DMS53 treated with DMSO at 0.1 percent for 48 hours (cell line): ENCODE data around the gene MRM1.

Experiments used
- DNase-seq: peaks from one replicate; lab custom pipeline; 2025; ENCODE audit not compliant: unreplicated experiment; lab: John Stamatoyannopoulos, UW

MRM1 gene

GRCh38 chr17:36601303-36602029, at the start of gene MRM1:
Gene MRM1, plus strand, starts transcription at chr17:36601583. Its CDS starts 228 bp downstream, at chr17:36601811.
- peak; percentile 60 for DNase-seq

- DNase-seq: no peak
Observed at GRCh38 chr17:36553459-36553858, 47.9 kb upstream of the MRM1 start.

- no peak for DNase-seq
Observed at GRCh38 chr17:36566081-36566480, 35.3 kb upstream of the MRM1 start.

GRCh38 chr17:36575028-36575427, 26.4 kb upstream of the MRM1 start:
- no peak for DNase-seq

- no peak for DNase-seq
Observed at GRCh38 chr17:36576793-36577192, 24.6 kb upstream of the MRM1 start.

- no peak for DNase-seq
Observed at GRCh38 chr17:36578671-36579070, 22.7 kb upstream of the MRM1 start.

GRCh38 chr17:36583787-36584186, 17.6 kb upstream of the MRM1 start:
- DNase-seq: no peak

GRCh38 chr17:36586138-36586537, 15.2 kb upstream of the MRM1 start:
- DNase-seq: no peak

- no peak for DNase-seq
Observed at GRCh38 chr17:36590082-36590481, 11.3 kb upstream of the MRM1 start.

- peak; percentile 49 for DNase-seq
Observed at GRCh38 chr17:36591434-36592315, 9.7 kb upstream of the MRM1 start, which contains the start of gene DHRS11. Gene DHRS11, plus strand, starts transcription at chr17:36591879. Its CDS starts 131 bp downstream, at chr17:36592010.

- no peak for DNase-seq
Observed at GRCh38 chr17:36592316-36592715, 9.1 kb upstream of the MRM1 start.

- DNase-seq: no peak
Observed at GRCh38 chr17:36592716-36593321, 8.6 kb upstream of the MRM1 start.

GRCh38 chr17:36593656-36594316, 7.6 kb upstream of the MRM1 start:
- DNase-seq: no peak

- no peak for DNase-seq
Observed at GRCh38 chr17:36594626-36595401, 6.6 kb upstream of the MRM1 start.

GRCh38 chr17:36597226-36597625, 4.2 kb upstream of the MRM1 start:
- no peak for DNase-seq

- DNase-seq: no peak
Observed at GRCh38 chr17:36597866-36598777, 3.3 kb upstream of the MRM1 start.

GRCh38 chr17:36598951-36599401, 2.4 kb upstream of the MRM1 start:
- DNase-seq: no peak

GRCh38 chr17:36599546-36600250, 1.7 kb upstream of the MRM1 start:
- no peak for DNase-seq

GRCh38 chr17:36600465-36600864, 918 bp upstream of the MRM1 start:
- DNase-seq: no peak
